Breast epithelium (tissue), 4 donors: ENCODE results near the gene P2RX1. TPM values are rescaled to one million over a fixed set of nuclear protein-coding genes. Genes with fewer than 3 reads are reported as not detected.

ENCODE experiments used
- DNase-seq, 2 donors: peaks; one replicate each; pipeline ENCODE4 v3.0.0-alpha.2; 2019; ENCODE audit warnings: low spot score in 2 of 2
- H3K27ac ChIP-seq, 2 donors: fragments of 200-600 bp; sonication (generic) in 1 of 2; one replicate each; pipeline ENCODE4 v1.5.1; 2016 to 2019; ENCODE audit warnings: mild to moderate bottlenecking in 1 of 2
- H3K27me3 ChIP-seq, 2 donors: fragments of 200-600 bp; sonication (generic) in 1 of 2; one replicate each; pipeline versions ENCODE4 v1.5.1 to v1.6.0; 2017 to 2019; ENCODE audit warnings: control low read depth in 1 of 2, mild to moderate bottlenecking in 1 of 2
- H3K36me3 ChIP-seq: fragments of 200-600 bp; one replicate; pipeline ENCODE4 v1.5.1; 2019
- H3K4me1 ChIP-seq, 2 donors: fragments of 200-600 bp; sonication (generic); one replicate each; pipeline ENCODE4 v1.5.1; 2016 to 2019; ENCODE audit warnings: control low read depth in 1 of 2
- H3K4me3 ChIP-seq, 3 donors: fragments of 200-600 bp; sonication (generic); 1 replicate in 2 of 3; 2 replicates in 1 of 3; pipeline ENCODE4 v1.5.1; 2016 to 2019; ENCODE audit warnings: mild to moderate bottlenecking in 3 of 3, moderate library complexity in 2 of 3
- H3K9me3 ChIP-seq, 2 donors: fragments of 200-600 bp; sonication (generic) in 1 of 2; one replicate each; pipeline ENCODE4 v1.5.1; 2016 to 2019; ENCODE audit warnings: control low read depth in 1 of 2
- POLR2A ChIP-seq: fragments of 450-650 bp; IDR thresholded peaks from one replicate; pipeline ENCODE4 v1.6.1; 2016; ENCODE audit warnings: antibody characterized with exemption, mild to moderate bottlenecking, moderate library complexity
- POLR2AphosphoS5 ChIP-seq, 3 donors: sonication (generic); formaldehyde crosslinking; IDR thresholded peaks; one replicate each; pipeline ENCODE4 v1.6.1; 2017; ENCODE audit warnings: antibody characterized with exemption in 3 of 3
- intact Hi-C: fragments of 100-400 bp; cut with DNase I; formaldehyde crosslinking; loops from one replicate; pipeline ENCODE4 v1.15.1; 2023; ENCODE audit warnings: low total_unique reads
- total RNA-seq, 3 donors: library from RNA; depleted of rRNA; stranded (reverse); fragments of >200 nt; gene quantifications; one replicate each; pipeline ENCODE4 v1.1.0, GENCODE V29; 2016
- TF ChIP-seq, protein P1 (sequence below), 3 donors: fragments of 450-650 bp; IDR thresholded peaks; one replicate each; pipeline ENCODE4 v1.5.1; 2016 to 2017; ENCODE audit warnings: antibody characterized with exemption in 3 of 3, mild to moderate bottlenecking in 3 of 3, moderate library complexity in 3 of 3

The P2RX1 gene
- total RNA-seq, 3 donors from 2014 or later, result 1.2 to 3.5 (median 2.0) TPM

DNA sequence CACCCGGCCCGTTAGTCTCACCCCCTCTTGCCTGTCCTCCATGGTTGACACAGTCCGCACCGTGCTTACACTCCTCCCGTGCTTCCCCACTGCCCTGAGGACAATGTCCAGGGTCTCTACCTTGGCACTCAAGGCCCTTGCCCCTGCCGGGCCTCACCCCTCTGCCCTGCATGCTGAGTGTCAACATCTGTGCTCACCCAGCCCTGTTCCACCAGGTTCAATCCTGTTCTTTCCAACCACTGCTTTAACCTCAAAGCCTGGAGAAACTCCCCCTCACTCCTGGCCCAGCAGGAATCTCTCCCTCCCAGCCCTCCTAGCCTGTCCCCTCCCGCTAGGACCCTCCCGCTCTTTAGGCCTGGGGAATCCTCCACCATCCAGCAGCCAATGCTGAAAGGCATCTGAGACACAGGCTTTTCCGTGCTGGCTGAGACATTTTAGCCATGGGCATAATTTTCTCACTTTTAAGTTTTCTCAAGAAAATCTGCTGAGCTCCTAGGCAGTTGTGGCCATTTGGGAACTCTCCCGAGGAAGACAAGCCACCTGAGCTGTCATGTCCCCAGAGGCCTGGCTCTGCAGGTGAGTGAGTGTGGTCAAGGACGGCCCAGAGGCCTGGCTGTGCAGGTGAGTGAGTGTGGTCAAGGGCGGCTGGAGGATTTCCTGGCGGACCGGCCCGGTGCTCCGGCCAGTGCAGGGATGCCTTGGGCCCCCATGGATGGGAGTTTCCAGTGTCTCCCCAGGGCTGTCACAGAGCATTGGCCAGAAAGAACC lies 10.8 kb upstream of the P2RX1 start:
- Histone ChIP-seq H3K9me3 (no peaks in the 10 kb centered on the region), H3K27ac (no peak overlapping the region), H3K4me3 (no peak overlapping the region), H3K36me3 (no peaks in the 10 kb centered on the region), H3K27me3 (no peaks in the 10 kb centered on the region), H3K4me1 (no peaks in the 10 kb centered on the region)
- intact Hi-C loops, result no loop called here
- TF ChIP-seq POLR2AphosphoS5 (IDR thresholded peaks at IDR 0.05) (no peak), POLR2A (no peak)
- TF ChIP-seq, protein P1, sequence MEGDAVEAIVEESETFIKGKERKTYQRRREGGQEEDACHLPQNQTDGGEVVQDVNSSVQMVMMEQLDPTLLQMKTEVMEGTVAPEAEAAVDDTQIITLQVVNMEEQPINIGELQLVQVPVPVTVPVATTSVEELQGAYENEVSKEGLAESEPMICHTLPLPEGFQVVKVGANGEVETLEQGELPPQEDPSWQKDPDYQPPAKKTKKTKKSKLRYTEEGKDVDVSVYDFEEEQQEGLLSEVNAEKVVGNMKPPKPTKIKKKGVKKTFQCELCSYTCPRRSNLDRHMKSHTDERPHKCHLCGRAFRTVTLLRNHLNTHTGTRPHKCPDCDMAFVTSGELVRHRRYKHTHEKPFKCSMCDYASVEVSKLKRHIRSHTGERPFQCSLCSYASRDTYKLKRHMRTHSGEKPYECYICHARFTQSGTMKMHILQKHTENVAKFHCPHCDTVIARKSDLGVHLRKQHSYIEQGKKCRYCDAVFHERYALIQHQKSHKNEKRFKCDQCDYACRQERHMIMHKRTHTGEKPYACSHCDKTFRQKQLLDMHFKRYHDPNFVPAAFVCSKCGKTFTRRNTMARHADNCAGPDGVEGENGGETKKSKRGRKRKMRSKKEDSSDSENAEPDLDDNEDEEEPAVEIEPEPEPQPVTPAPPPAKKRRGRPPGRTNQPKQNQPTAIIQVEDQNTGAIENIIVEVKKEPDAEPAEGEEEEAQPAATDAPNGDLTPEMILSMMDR (IDR thresholded peaks at IDR 0.05), result no peak
- DNase-seq, result no peak

GRCh38 chr17:3925684-3926485 lies 9.6 kb upstream of the P2RX1 start:
- no peak overlapping the region for H3K27ac ChIP-seq
- H3K36me3 ChIP-seq, result no peaks in the 10 kb centered on the region
- no peaks in the 10 kb centered on the region for H3K27me3 ChIP-seq
- DNase-seq, result no peak
- H3K4me3 ChIP-seq, result no peak overlapping the region
- no peak for TF ChIP-seq POLR2A
- no peak for TF ChIP-seq POLR2AphosphoS5 (IDR thresholded peaks at IDR 0.05)
- TF ChIP-seq, protein P1 (IDR thresholded peaks at IDR 0.05), result no peak
- no peaks in the 10 kb centered on the region for H3K4me1 ChIP-seq
- H3K9me3 ChIP-seq, result no peaks in the 10 kb centered on the region
- intact Hi-C loops, result no loop called here

DNA sequence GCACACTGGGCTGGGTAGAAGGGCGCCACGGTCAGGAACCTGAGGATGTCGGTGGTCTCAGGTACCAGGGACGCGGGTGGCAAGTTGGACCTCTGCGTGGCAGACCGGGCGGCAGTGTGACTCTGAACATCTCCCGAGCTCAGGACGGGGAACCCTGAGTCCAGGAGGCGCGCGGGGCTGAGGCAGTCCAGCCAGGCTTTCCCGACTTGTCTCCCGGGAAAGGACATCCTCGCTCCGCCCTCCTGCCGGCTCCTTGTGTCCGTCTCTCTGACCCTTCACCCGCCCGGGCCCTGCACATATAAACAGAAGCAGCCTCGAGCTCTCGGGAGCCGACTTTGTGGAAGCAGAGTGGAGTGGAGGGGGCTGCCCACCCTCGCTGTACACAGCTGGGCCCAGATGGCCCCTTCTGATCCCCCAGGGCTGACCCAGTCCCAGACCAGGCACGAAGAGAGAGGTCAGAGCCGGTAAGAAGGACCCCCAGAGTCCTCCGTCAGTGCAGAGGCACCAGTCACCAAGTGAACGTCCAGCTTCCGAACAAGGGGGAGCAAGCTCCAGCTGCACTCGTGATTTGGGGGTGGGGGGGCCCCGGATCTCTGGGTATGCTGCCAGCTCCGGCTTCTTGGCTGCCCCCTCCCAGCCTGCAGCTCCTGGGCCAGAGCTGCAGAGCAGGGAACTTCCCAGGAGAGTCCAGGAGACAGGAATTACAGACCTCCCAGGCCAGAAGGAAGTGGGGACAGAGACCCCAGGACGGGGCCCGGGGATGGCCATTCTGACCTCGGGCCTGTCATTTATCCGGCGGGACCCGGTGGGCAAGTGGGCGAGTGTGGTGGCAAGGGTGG lies 8.5 kb upstream of the P2RX1 start:
- Histone ChIP-seq H3K4me3 (no peak overlapping the region), H3K27ac (no peak overlapping the region)
- intact Hi-C loops, result no loop called here

GRCh38 chr17:3923466-3924190 lies 7.4 kb upstream of the P2RX1 start:
- Histone ChIP-seq H3K9me3 (no peaks in the 10 kb centered on the region), H3K36me3 (no peaks in the 10 kb centered on the region), H3K27me3 (no peaks in the 10 kb centered on the region), H3K27ac (no peak overlapping the region), H3K4me3 (no peak overlapping the region), H3K4me1 (no peaks in the 10 kb centered on the region)
- TF ChIP-seq POLR2AphosphoS5 (IDR thresholded peaks at IDR 0.05), result no peak
- TF ChIP-seq POLR2A, result no peak
- TF ChIP-seq, protein P1 (IDR thresholded peaks at IDR 0.05), result no peak
- intact Hi-C loops, result no loop called here
- no peak for DNase-seq

More for the DNA sequence above, 8.5 kb upstream of the P2RX1 start:
- Histone ChIP-seq H3K27me3 (no peaks in the 10 kb centered on the region), H3K36me3 (no peaks in the 10 kb centered on the region), H3K9me3 (no peaks in the 10 kb centered on the region), H3K4me1 (no peaks in the 10 kb centered on the region)
- no peak for TF ChIP-seq POLR2AphosphoS5 (IDR thresholded peaks at IDR 0.05)
- no peak for TF ChIP-seq POLR2A
- TF ChIP-seq, protein P1 (IDR thresholded peaks at IDR 0.05), result no peak
- no peak for DNase-seq
